Epithelial cell of esophagus (primary cell): Measurements from ENCODE around the gene LEFTY2.
"Not testable (repeated sequence)": the region's sequence is repeated elsewhere in the genome, so short reads cannot be mapped to it uniquely, and the experiment has no call there.

Experiments used
- DNase-seq: peaks from one replicate; pipeline ENCODE4 v3.0.0; 2010; ENCODE audit warnings: low read depth
- H3K4me3 ChIP-seq: 2 replicates; pipeline ENCODE4 v1.5.1; 2011; ENCODE audit warnings: mild to moderate bottlenecking, low read length, control low read depth
- CTCF ChIP-seq: IDR thresholded peaks from 2 replicates; pipeline ENCODE4 v1.5.1; 2011; ENCODE audit warnings: low read depth, mild to moderate bottlenecking, low read length, control low read depth, inconsistent platforms; ENCODE audit not compliant: insufficient read depth; ENCODE audit errors: missing control alignments

The LEFTY2 gene

GRCh38 chr1:225934711-225935110, 6.3 kb downstream of the LEFTY2 start:
- DNase-seq = no peak
- no peak for TF ChIP-seq CTCF
- no peak overlapping the region for H3K4me3 ChIP-seq

GRCh38 chr1:225933072-225933471, 7.9 kb downstream of the LEFTY2 start:
- no peak for TF ChIP-seq CTCF
- no peak overlapping the region for H3K4me3 ChIP-seq
- peak; percentile 87 for DNase-seq

GRCh38 chr1:225931270-225932136, 9.5 kb downstream of the LEFTY2 start:
- no peak overlapping the region for H3K4me3 ChIP-seq
- TF ChIP-seq CTCF = no peak
- no peak for DNase-seq

GRCh38 chr1:225930566-225930965, 10.5 kb downstream of the LEFTY2 start:
- no peak for DNase-seq
- no peak overlapping the region for H3K4me3 ChIP-seq
- TF ChIP-seq CTCF = no peak

GRCh38 chr1:225929462-225929861, 11.6 kb downstream of the LEFTY2 start:
- DNase-seq, H3K4me3 ChIP-seq: not testable (repeated sequence)

- no peak for TF ChIP-seq CTCF
- no peak overlapping the region for H3K4me3 ChIP-seq
- no peak for DNase-seq
Measured at GRCh38 chr1:225928186-225929175, 12.5 kb downstream of the LEFTY2 start.

GRCh38 chr1:225926551-225927113, 14.4 kb downstream of the LEFTY2 start:
- DNase-seq = no peak
- TF ChIP-seq CTCF = no peak
- H3K4me3 ChIP-seq = no peak overlapping the region
